Activated T-helper 2 cell treated with anti-CD3 and anti-CD28 coated beads, Interferon-gamma antibody, Interleukin-2, Interleukin-4, amounts not matched to agents 10 μg/mL and 5 μg/mL and 100 μg/mL, durations not matched to agents 14 hours and 24 hours and 36 hours (primary cell): Measurements from ENCODE around the gene SLC35G2. TPM values are rescaled to one million over a fixed set of nuclear protein-coding genes. Genes with fewer than 3 reads are reported as not detected.

Experiments
- DNase-seq: peaks from one replicate; pipeline ENCODE4 v3.0.0; 2021; ENCODE audit warnings: low spot score
- H3K27ac Mint-ChIP-seq: one replicate; pipeline ENCODE4 v1.8.0; 2021; ENCODE audit warnings: mixed read lengths
- H3K27me3 Mint-ChIP-seq: one replicate; pipeline ENCODE4 v1.8.0; 2021; ENCODE audit warnings: low read depth, mixed read lengths
- H3K36me3 Mint-ChIP-seq: one replicate; pipeline ENCODE4 v1.8.0; 2021; ENCODE audit warnings: low read depth, mixed read lengths
- H3K4me1 Mint-ChIP-seq: one replicate; pipeline ENCODE4 v1.8.0; 2021; ENCODE audit warnings: low read depth, mixed read lengths
- H3K4me3 Mint-ChIP-seq: one replicate; pipeline ENCODE4 v1.8.0; 2021; ENCODE audit warnings: low read depth, mild to moderate bottlenecking, moderate library complexity, mixed read lengths
- H3K9me3 Mint-ChIP-seq: one replicate; pipeline ENCODE4 v1.8.0; 2021; ENCODE audit warnings: mixed read lengths
- intact Hi-C: fragments of 100-400 bp; cut with micrococcal nuclease; formaldehyde crosslinking; loops from one replicate; pipeline ENCODE4 v1.15.1; 2023
- total RNA-seq: library from RNA; stranded (reverse); gene quantifications from 2 replicates; pipeline ENCODE4 v1.2.3, GENCODE V29; 2022

SLC35G2 gene
- total RNA-seq, 1 donor from 2014 or later = 7.7 TPM

GRCh38 chr3:136838641-136839555 lies 20.0 kb downstream of the SLC35G2 start:
- intact Hi-C loops = loop anchor here (1.0 kb wide), 2 partner anchors 21 to 23 kb away; partner anchors contain the start of gene NCK1
- peaks cover 41% of the 10 kb centered on the region for H3K4me1 Mint-ChIP-seq
- no peaks in the 10 kb centered on the region for H3K27me3 Mint-ChIP-seq
- H3K27ac Mint-ChIP-seq = peak overlapping the region; percentile 58
- peaks cover 22% of the 10 kb centered on the region for H3K36me3 Mint-ChIP-seq
- no peaks in the 10 kb centered on the region for H3K9me3 Mint-ChIP-seq
- peak overlapping the region; percentile 10 for H3K4me3 Mint-ChIP-seq
- no peak for DNase-seq

GRCh38 chr3:136839556-136839931 lies 20.6 kb downstream of the SLC35G2 start:
- intact Hi-C loops = loop anchor here (1.0 kb wide), 2 partner anchors 21 to 23 kb away; partner anchors contain the start of gene NCK1

GRCh38 chr3:136840252-136840651 lies 21.3 kb downstream of the SLC35G2 start:
- H3K4me1 Mint-ChIP-seq = peaks cover 35% of the 10 kb centered on the region
- H3K27me3 Mint-ChIP-seq = no peaks in the 10 kb centered on the region
- DNase-seq = no peak
- peaks cover 29% of the 10 kb centered on the region for H3K36me3 Mint-ChIP-seq
- H3K27ac Mint-ChIP-seq = peak overlapping the region; percentile 77
- H3K9me3 Mint-ChIP-seq = no peaks in the 10 kb centered on the region
- intact Hi-C loops = no loop called here
- no peak overlapping the region for H3K4me3 Mint-ChIP-seq

More at GRCh38 chr3:136839556-136839931, 20.6 kb downstream of the SLC35G2 start:
- Mint-ChIP-seq H3K4me3 (no peak overlapping the region), H3K36me3 (peaks cover 23% of the 10 kb centered on the region), H3K27ac (peak overlapping the region; percentile 58), H3K4me1 (peaks cover 41% of the 10 kb centered on the region), H3K9me3 (no peaks in the 10 kb centered on the region), H3K27me3 (no peaks in the 10 kb centered on the region)
- DNase-seq = no peak

DNA sequence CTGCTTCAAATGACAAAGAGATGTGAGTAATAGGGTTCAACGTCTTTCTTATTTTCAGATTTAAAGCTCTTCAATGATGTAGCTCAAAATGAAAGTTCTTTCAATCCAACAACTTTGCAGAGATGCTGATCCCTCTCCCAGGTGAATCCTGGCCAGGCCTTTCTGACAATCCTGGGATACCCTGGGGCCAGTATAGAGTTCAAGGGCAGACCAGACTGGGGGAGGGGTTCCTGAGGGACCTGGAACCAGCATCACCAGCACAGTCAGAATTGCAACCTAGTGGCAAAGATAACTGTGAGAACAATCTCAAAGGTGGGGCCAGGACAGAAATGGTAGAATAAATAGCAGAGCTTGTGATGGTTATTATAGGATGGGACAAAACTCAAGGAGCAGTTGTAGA lies 23.4 kb downstream of the SLC35G2 start:
- Mint-ChIP-seq H3K4me3 (no peak overlapping the region), H3K36me3 (peaks cover 41% of the 10 kb centered on the region), H3K9me3 (no peaks in the 10 kb centered on the region), H3K27me3 (no peaks in the 10 kb centered on the region), H3K4me1 (peaks cover 31% of the 10 kb centered on the region), H3K27ac (no peak overlapping the region)
- intact Hi-C loops = no loop called here
- DNase-seq = no peak

DNA sequence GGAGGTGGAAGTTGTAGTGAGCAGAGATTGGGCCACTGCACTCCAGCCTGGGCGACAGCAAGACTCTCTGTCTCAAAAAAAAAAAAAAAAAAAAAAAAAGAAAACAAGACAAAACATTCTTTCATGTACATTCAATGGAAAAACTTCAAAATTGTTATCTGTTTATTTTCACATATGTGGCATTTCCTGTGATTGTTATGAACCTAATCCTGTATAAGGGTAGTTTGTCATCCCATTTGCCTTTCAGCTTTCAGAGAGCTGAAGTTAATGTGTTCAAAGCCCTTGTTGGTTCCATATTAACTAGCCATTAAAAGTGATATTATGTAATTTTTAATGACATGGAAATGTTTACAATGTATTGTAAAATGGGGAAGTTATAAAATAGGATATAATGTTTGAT lies 25.8 kb downstream of the SLC35G2 start:
- H3K4me1 Mint-ChIP-seq = peaks cover 18% of the 10 kb centered on the region
- no peak overlapping the region for H3K27ac Mint-ChIP-seq
- no peaks in the 10 kb centered on the region for H3K27me3 Mint-ChIP-seq
- H3K9me3 Mint-ChIP-seq = no peaks in the 10 kb centered on the region
- no peak for DNase-seq
- intact Hi-C loops = no loop called here
- no peak overlapping the region for H3K4me3 Mint-ChIP-seq
- peaks cover 38% of the 10 kb centered on the region for H3K36me3 Mint-ChIP-seq

- H3K4me3 Mint-ChIP-seq = no peak overlapping the region
- H3K9me3 Mint-ChIP-seq = no peaks in the 10 kb centered on the region
- H3K27me3 Mint-ChIP-seq = no peaks in the 10 kb centered on the region
- peaks cover 17% of the 10 kb centered on the region for H3K4me1 Mint-ChIP-seq
- DNase-seq = no peak
- peaks cover 32% of the 10 kb centered on the region for H3K36me3 Mint-ChIP-seq
- H3K27ac Mint-ChIP-seq = no peak overlapping the region
- intact Hi-C loops = no loop called here
Measured at GRCh38 chr3:136852180-136852579, 33.3 kb downstream of the SLC35G2 start.

DNA sequence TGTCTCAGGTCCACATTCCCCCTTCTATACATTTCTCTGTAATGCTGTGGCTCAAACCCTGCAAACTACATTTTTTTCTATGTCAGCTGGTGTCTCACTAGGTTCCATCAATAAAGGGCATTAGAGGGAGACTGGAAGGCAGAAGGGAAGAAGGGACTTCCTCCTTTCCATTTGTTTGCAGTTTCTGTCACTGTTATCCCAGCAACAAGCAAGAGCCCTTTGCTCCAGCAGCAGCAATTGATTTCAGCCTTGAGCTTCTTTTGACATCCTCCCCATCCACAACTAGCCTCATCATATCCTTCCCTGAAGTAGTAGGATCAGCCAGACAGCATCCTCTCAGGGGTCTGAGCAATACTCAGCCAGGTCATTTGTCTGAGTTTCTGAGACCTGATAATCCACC lies 37.7 kb downstream of the SLC35G2 start:
- Mint-ChIP-seq H3K4me3 (no peak overlapping the region), H3K27ac (no peak overlapping the region), H3K36me3 (peaks cover 48% of the 10 kb centered on the region), H3K4me1 (peaks cover 36% of the 10 kb centered on the region), H3K9me3 (no peaks in the 10 kb centered on the region), H3K27me3 (no peaks in the 10 kb centered on the region)
- DNase-seq = no peak
- intact Hi-C loops = no loop called here

DNA sequence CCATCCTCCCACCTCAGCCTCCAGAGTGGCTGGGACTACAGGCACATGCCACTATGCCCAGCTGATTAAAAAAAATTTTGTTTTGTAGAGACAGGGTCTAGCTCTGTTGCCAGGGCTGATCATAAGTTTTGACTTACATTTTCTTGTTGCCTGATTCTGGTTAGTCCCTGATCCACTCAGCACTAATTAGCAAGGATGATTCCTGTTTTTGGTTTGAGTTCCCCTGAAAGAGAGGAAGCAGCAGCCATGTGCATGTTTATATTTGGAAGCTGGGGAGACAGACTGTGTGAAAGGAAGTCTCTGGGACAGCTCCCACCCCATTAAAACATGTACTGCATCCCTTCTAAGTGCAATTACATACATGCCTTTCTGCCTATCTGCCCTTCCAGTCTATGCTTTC lies 39.5 kb downstream of the SLC35G2 start:
- H3K4me3 Mint-ChIP-seq = no peak overlapping the region
- H3K27ac Mint-ChIP-seq = no peak overlapping the region
- no peaks in the 10 kb centered on the region for H3K9me3 Mint-ChIP-seq
- H3K4me1 Mint-ChIP-seq = peaks cover 38% of the 10 kb centered on the region
- no peaks in the 10 kb centered on the region for H3K27me3 Mint-ChIP-seq
- H3K36me3 Mint-ChIP-seq = peaks cover 44% of the 10 kb centered on the region
- no peak for DNase-seq
- intact Hi-C loops = no loop called here

GRCh38 chr3:136860541-136860940 lies 41.6 kb downstream of the SLC35G2 start:
- Mint-ChIP-seq H3K36me3 (peaks cover 40% of the 10 kb centered on the region), H3K9me3 (no peaks in the 10 kb centered on the region), H3K27me3 (no peaks in the 10 kb centered on the region), H3K4me3 (peak overlapping the region; percentile 95), H3K27ac (peak overlapping the region; percentile 98), H3K4me1 (peaks cover 41% of the 10 kb centered on the region)
- intact Hi-C loops = loop anchor here (5.0 kb wide), 3 partner anchors 37 to 783 kb away; no protein-coding TSS in a partner anchor
- no peak for DNase-seq

- H3K36me3 Mint-ChIP-seq = peaks cover 41% of the 10 kb centered on the region
- peak; percentile 98 for DNase-seq
- peak within 1 kb of the TSS; percentile 98 for H3K27ac Mint-ChIP-seq
- H3K9me3 Mint-ChIP-seq = no peaks in the 10 kb centered on the region
- no peaks in the 10 kb centered on the region for H3K27me3 Mint-ChIP-seq
- intact Hi-C loops = loop anchor here (1.0 to 5.0 kb wide), 9 partner anchors 23 to 785 kb away; partner anchors contain the start of genes MSL2 and STAG1
- peaks cover 41% of the 10 kb centered on the region for H3K4me1 Mint-ChIP-seq
- peak within 1 kb of the TSS; percentile 95 for H3K4me3 Mint-ChIP-seq
Measured at GRCh38 chr3:136861890-136862616, 43.1 kb downstream of the SLC35G2 start, which contains the start of gene NCK1. Gene NCK1 (plus strand): TSS chr3:136862208. CDS start chr3:136928002, 65,794 bp downstream.

- no peaks in the 10 kb centered on the region for H3K27me3 Mint-ChIP-seq
- peaks cover 43% of the 10 kb centered on the region for H3K4me1 Mint-ChIP-seq
- H3K36me3 Mint-ChIP-seq = peaks cover 46% of the 10 kb centered on the region
- peak overlapping the region; percentile 98 for H3K27ac Mint-ChIP-seq
- peak overlapping the region; percentile 95 for H3K4me3 Mint-ChIP-seq
- intact Hi-C loops = loop anchor here (1.0 to 5.0 kb wide), 9 partner anchors 23 to 785 kb away; partner anchors contain the start of genes MSL2 and STAG1
- no peaks in the 10 kb centered on the region for H3K9me3 Mint-ChIP-seq
- no peak for DNase-seq
Measured at GRCh38 chr3:136862617-136863322, 43.8 kb downstream of the SLC35G2 start.

- Mint-ChIP-seq H3K4me3 (no peak overlapping the region), H3K27ac (no peak overlapping the region), H3K27me3 (no peaks in the 10 kb centered on the region), H3K9me3 (peaks cover 12% of the 10 kb centered on the region), H3K4me1 (peaks cover 30% of the 10 kb centered on the region), H3K36me3 (peaks cover 76% of the 10 kb centered on the region)
- intact Hi-C loops = no loop called here
- DNase-seq = no peak
Measured at GRCh38 chr3:136869282-136869681, 50.4 kb downstream of the SLC35G2 start.
